AG09319 (cell line): ENCODE data around the gene ARHGAP23.
"Not testable (repeated sequence)": the region's sequence is repeated elsewhere in the genome, so short reads cannot be mapped to it uniquely, and the experiment has no call there.

Experiments
- DNase-seq: peaks from one replicate; pipeline ENCODE4 v3.0.0-alpha.2; 2010; ENCODE audit warnings: low read depth; ENCODE audit errors: extremely low read depth
- CTCF ChIP-seq: IDR thresholded peaks from 2 replicates; pipeline ENCODE4 v1.5.1; 2011; ENCODE audit warnings: low read depth, mild to moderate bottlenecking, inconsistent platforms, low read length, moderate library complexity

ARHGAP23 gene

GRCh38 chr17:38464251-38464722, 36.0 kb downstream of the ARHGAP23 start:
- DNase-seq: no peak

GRCh38 chr17:38464723-38465390, 36.6 kb downstream of the ARHGAP23 start:
- peak; percentile 88 for DNase-seq
- no peak for TF ChIP-seq CTCF

More at GRCh38 chr17:38464251-38464722, 36.0 kb downstream of the ARHGAP23 start:
- TF ChIP-seq CTCF: no peak

- TF ChIP-seq CTCF: no peak
- no peak for DNase-seq
These were observed 37.4 kb downstream of the ARHGAP23 start for GRCh38 chr17:38465391-38466345.

- TF ChIP-seq CTCF: no peak
- DNase-seq: no peak
These were observed 38.4 kb downstream of the ARHGAP23 start for GRCh38 chr17:38466346-38467315.

- no peak for TF ChIP-seq CTCF
- no peak for DNase-seq
These were observed 39.2 kb downstream of the ARHGAP23 start for GRCh38 chr17:38467491-38467890.

- no peak for DNase-seq
These were observed 41.6 kb downstream of the ARHGAP23 start for GRCh38 chr17:38469875-38470274.

GRCh38 chr17:38471253-38471652, 43.0 kb downstream of the ARHGAP23 start:
- DNase-seq: not testable (repeated sequence)

More at GRCh38 chr17:38469875-38470274, 41.6 kb downstream of the ARHGAP23 start:
- TF ChIP-seq CTCF: no peak
